ENCODE results near the gene TCIRG1.

TCIRG1 gene

DNA sequence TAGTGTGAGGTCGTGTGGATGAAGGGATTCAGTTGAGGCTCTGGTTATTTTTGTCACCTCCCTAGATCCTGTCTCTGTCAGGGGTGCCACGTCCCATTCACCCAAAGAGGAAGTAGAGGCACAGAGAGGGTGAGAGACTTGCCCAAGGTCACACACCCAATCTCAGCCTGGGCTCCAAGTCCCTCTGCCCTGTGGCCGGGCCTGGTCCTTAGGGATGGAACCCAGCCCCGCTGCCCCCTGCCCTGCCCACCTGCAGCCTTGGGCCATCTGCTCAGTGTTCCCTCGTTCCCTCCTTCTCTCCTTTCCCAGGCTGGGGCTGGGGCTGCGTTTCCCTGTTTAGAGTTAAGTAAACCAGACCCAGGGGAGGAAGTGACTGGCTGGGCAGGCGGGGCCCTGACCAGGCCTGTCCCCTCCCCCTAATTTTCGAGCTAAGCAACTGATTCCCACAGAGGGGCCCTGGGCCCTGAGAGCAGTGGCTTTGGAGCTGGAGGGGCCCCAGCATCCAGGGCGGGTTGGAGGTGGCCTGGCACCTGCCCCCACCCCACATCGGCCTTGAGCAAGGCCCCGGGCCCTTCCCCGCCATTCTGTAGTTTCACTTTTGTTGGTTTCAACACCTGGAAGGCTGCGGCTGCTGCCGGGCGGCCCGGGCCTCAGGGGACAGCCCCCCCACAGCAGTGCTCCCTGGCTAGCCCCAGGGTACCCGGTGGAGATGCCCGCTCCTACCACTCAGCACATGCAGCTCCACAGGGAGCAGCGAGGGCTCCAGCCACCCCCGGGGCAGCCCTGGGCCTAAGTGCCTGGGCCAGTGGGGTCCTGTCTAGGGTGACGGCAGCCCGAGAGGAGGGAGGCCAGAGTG is 1.5 kb downstream of the TCIRG1 start:
- Mint-ChIP-seq H3K4me1 (ENCODE audit: low read depth in 2 of 2) (peaks cover 34 to 40% of the 10 kb centered on the region in 2 donors), H3K36me3 (ENCODE audit: insufficient read depth) (peaks cover 17% of the 10 kb centered on the region), H3K4me3 (peak overlapping the region; percentile 92 to 96), H3K27me3 (no peaks in the 10 kb centered on the region), H3K27ac (peak overlapping the region; percentile 98), H3K9me3 (no peaks in the 10 kb centered on the region)
- ATAC-seq (replicated peaks) (peak; percentile 66), DNase-seq (peak; percentile 43 to 52 (median 49))

DNA sequence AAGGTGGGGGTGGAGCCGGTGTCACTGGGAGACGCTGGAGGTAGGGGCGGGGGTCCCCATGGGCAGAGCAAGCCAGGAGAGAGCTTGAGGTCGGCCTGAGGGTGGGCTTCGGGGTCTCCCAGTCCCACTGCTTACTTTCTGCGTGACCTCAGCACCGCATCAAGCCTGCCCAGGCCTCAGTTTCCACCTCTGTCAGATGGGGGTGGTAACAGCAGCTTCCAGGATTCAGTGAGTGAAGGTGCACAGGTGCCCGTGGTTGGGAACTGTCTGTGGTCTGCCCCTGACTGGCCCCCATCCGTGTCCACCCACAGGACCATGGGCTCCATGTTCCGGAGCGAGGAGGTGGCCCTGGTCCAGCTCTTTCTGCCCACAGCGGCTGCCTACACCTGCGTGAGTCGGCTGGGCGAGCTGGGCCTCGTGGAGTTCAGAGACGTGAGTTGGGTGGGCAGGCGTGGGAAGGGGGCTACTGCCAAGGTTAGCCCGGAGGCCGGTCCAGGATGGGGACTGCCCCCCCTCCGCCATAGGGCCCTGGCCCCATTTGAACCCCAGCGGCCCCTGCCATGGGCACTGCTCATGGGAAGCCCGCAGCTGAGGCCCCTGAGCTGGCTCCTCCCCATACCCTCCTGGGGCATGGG is 2.2 kb downstream of the TCIRG1 start:
- Mint-ChIP-seq H3K27me3 (no peaks in the 10 kb centered on the region), H3K27ac (peak overlapping the region; percentile 98), H3K4me3 (peak overlapping the region; percentile 92 to 96), H3K36me3 (ENCODE audit: insufficient read depth) (peaks cover 18% of the 10 kb centered on the region), H3K9me3 (no peaks in the 10 kb centered on the region), H3K4me1 (ENCODE audit: low read depth in 2 of 2) (peaks cover 31 to 38% of the 10 kb centered on the region in 2 donors)
- DNase-seq (no peak), ATAC-seq (replicated peaks) (no peak)

DNA sequence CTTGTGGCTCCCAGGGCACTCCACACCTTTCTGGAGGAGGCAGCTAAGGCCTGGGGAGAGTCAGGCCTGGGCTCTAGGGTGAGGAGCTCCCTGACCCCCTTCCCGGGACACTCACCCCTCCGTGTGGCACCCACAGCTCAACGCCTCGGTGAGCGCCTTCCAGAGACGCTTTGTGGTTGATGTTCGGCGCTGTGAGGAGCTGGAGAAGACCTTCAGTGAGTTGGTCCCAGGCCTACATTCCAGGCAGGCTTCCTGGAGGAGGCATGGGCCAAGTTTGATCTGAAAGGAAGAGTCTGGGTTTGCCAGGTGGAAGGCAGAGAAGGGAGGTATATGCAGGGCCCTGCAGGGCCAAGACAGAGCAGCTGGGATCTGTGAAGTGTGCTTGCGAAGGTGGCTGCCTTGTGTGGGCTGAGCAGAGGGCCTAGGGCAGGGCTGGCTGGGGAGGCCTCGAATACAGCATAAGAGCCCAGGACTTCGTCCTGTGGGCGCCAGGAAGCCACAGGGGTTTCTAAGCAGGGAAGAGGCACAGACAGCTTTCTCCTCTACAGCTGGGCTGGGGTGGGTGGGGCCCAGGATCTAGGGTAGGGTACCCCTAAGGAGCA is 2.9 kb downstream of the TCIRG1 start:
- Mint-ChIP-seq H3K4me1 (ENCODE audit: low read depth in 2 of 2) (peaks cover 24 to 33% of the 10 kb centered on the region in 2 donors), H3K36me3 (ENCODE audit: insufficient read depth) (peaks cover 24% of the 10 kb centered on the region), H3K4me3 (peak overlapping the region in 1 of 2 donors; percentile 96), H3K9me3 (no peaks in the 10 kb centered on the region), H3K27me3 (no peaks in the 10 kb centered on the region), H3K27ac (peak overlapping the region in 1 of 2 donors; percentile 98)
- DNase-seq = no peak
- ATAC-seq (replicated peaks) = no peak

DNA sequence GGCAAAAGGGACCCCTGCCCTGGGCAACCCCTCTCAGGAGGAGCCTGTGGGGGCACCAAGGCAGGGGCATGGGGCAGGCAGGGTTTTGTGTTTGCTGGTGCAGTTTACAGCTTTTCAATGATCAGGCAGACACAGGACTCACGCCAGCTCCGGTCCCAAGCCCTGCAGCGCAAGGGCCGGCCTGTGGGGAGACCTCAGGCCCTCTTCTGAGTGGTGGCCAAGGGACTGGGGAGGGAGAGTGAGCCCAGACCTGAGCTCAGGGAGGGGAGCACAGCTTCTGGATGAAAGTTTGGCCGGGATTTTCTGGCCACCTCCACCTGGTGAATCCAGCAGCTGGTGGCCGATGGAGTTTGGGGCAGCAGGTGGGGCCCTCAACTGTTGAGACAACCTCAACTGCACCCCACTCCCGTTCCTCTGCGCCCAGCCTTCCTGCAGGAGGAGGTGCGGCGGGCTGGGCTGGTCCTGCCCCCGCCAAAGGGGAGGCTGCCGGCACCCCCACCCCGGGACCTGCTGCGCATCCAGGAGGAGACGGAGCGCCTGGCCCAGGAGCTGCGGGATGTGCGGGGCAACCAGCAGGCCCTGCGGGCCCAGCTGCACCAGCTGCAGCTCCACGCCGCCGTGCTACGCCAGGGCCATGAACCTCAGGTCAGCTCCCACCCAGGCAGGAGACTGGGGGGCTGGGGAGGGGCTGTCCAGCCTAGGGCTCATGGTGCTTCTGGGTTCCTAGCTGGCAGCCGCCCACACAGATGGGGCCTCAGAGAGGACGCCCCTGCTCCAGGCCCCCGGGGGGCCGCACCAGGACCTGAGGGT is 3.6 kb downstream of the TCIRG1 start:
- H3K9me3 Mint-ChIP-seq = no peaks in the 10 kb centered on the region
- H3K36me3 Mint-ChIP-seq (ENCODE audit: insufficient read depth) = peaks cover 25% of the 10 kb centered on the region
- H3K4me1 Mint-ChIP-seq (ENCODE audit: low read depth in 2 of 2) = peaks cover 17 to 26% of the 10 kb centered on the region in 2 donors
- ATAC-seq (replicated peaks) (no peak), DNase-seq (no peak)
- peak overlapping the region in 1 of 2 donors; percentile 98 for H3K27ac Mint-ChIP-seq
- H3K27me3 Mint-ChIP-seq = no peaks in the 10 kb centered on the region
- peak overlapping the region in 1 of 2 donors; percentile 96 for H3K4me3 Mint-ChIP-seq

DNA sequence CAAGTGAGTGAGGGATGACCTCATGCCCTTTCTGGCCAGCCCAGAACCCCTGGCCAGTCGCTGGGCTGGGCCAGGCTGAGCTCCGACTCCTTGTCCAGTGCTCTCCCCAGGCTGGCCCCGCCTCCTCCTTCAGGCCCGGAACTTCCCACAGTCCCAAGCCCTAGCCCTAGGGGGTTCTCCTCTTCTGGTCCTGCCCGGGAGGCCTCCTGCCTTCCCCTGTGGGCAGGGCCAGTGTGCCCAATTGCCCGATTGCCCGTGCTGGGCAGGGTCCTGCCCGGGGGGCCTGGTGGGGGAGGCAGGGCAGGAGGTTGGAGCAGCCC is 4.2 kb downstream of the TCIRG1 start:
- no peak overlapping the region for H3K27ac Mint-ChIP-seq
- ATAC-seq (replicated peaks) = no peak
- H3K9me3 Mint-ChIP-seq = no peaks in the 10 kb centered on the region
- peaks cover 28% of the 10 kb centered on the region for H3K36me3 Mint-ChIP-seq (ENCODE audit: insufficient read depth)
- no peak overlapping the region for H3K4me3 Mint-ChIP-seq
- no peaks in the 10 kb centered on the region for H3K27me3 Mint-ChIP-seq
- DNase-seq = no peak
- H3K4me1 Mint-ChIP-seq (ENCODE audit: low read depth in 2 of 2) = peaks cover 15 to 23% of the 10 kb centered on the region in 2 donors

DNA sequence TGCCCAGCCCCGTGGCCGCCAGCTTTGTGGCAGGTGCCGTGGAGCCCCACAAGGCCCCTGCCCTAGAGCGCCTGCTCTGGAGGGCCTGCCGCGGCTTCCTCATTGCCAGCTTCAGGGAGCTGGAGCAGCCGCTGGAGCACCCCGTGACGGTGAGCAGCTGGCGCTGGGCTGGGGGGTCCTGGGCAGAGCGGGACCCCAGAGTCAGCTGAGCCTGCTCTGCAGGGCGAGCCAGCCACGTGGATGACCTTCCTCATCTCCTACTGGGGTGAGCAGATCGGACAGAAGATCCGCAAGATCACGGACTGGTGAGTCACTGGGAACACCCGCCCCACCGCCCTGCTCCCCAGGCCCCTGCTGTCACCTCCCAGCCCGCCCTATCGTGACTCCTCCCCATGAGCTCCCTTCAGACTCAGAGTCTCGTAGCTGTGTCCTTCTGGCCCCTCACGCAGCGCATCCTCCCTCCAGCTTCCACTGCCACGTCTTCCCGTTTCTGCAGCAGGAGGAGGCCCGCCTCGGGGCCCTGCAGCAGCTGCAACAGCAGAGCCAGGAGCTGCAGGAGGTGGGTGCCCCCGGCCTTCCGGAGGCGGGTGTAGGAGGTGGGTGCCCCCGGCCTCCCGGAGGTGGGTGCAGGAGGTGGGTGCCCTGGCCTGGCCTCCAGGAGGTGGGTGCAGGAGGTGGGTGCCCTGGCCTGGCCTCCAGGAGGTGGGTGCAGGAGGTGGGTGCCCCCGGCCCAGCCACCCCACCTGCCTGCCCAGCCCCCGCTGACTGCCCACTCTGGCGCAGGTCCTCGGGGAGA is 4.7 kb downstream of the TCIRG1 start:
- ATAC-seq (replicated peaks) (no peak), DNase-seq (no peak)
- peaks cover 15 to 23% of the 10 kb centered on the region in 2 donors for H3K4me1 Mint-ChIP-seq (ENCODE audit: low read depth in 2 of 2)
- no peaks in the 10 kb centered on the region for H3K27me3 Mint-ChIP-seq
- H3K27ac Mint-ChIP-seq = no peak overlapping the region
- peaks cover 34% of the 10 kb centered on the region for H3K36me3 Mint-ChIP-seq (ENCODE audit: insufficient read depth)
- no peak overlapping the region for H3K4me3 Mint-ChIP-seq
- no peaks in the 10 kb centered on the region for H3K9me3 Mint-ChIP-seq

DNA sequence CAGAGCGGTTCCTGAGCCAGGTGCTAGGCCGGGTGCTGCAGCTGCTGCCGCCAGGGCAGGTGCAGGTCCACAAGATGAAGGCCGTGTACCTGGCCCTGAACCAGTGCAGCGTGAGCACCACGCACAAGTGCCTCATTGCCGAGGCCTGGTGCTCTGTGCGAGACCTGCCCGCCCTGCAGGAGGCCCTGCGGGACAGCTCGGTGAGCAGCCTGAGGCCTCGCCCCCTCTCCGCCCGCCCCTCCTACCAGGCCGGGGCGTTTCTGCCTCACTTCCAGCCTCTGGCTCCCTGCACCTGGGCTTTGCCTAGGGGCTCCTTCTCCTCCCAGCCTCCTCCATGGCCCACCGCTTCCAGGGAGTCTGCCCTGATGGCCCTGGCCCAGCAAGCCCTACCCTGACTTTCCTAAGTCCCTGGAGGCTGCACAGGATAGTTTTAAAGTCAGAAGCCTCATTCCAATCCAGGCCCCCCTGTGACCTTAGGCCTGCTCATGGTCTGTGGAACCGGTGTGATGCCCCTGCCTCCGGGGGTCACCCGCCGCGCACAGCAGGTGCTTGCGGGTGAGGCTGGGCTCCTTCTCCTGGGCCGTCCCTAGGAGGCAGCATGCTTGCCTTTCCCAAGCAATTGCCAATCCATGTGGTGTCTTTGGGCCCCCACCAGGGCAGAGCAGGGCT is 5.5 kb downstream of the TCIRG1 start:
- H3K27ac Mint-ChIP-seq = no peak overlapping the region
- DNase-seq (no peak), ATAC-seq (replicated peaks) (no peak)
- H3K27me3 Mint-ChIP-seq = no peaks in the 10 kb centered on the region
- H3K9me3 Mint-ChIP-seq = no peaks in the 10 kb centered on the region
- H3K4me3 Mint-ChIP-seq = no peak overlapping the region
- peaks cover 36% of the 10 kb centered on the region for H3K36me3 Mint-ChIP-seq (ENCODE audit: insufficient read depth)
- peaks cover 15 to 20% of the 10 kb centered on the region in 2 donors for H3K4me1 Mint-ChIP-seq (ENCODE audit: low read depth in 2 of 2)

DNA sequence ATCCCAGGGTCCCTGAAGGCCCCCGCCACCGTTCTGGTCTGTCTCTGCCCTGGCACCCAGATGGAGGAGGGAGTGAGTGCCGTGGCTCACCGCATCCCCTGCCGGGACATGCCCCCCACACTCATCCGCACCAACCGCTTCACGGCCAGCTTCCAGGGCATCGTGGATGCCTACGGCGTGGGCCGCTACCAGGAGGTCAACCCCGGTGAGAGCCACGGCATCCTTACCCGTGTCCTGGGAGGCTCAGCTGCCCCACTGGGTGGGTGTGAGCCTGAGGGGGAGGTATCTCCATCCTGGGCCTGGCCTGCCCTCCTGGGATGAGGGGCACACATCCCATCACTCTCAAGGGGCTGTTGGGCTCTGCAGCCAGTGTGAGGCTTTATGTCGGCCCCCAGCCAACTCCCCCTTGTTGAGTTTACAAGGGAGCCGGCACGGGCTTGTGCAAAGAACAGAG is 6.1 kb downstream of the TCIRG1 start:
- Mint-ChIP-seq H3K27me3 (no peaks in the 10 kb centered on the region), H3K9me3 (no peaks in the 10 kb centered on the region), H3K4me3 (no peak overlapping the region), H3K27ac (no peak overlapping the region), H3K4me1 (ENCODE audit: low read depth in 2 of 2) (peaks cover 13 to 15% of the 10 kb centered on the region in 2 donors), H3K36me3 (ENCODE audit: insufficient read depth) (peaks cover 36% of the 10 kb centered on the region)
- no peak for DNase-seq
- ATAC-seq (replicated peaks) = no peak

DNA sequence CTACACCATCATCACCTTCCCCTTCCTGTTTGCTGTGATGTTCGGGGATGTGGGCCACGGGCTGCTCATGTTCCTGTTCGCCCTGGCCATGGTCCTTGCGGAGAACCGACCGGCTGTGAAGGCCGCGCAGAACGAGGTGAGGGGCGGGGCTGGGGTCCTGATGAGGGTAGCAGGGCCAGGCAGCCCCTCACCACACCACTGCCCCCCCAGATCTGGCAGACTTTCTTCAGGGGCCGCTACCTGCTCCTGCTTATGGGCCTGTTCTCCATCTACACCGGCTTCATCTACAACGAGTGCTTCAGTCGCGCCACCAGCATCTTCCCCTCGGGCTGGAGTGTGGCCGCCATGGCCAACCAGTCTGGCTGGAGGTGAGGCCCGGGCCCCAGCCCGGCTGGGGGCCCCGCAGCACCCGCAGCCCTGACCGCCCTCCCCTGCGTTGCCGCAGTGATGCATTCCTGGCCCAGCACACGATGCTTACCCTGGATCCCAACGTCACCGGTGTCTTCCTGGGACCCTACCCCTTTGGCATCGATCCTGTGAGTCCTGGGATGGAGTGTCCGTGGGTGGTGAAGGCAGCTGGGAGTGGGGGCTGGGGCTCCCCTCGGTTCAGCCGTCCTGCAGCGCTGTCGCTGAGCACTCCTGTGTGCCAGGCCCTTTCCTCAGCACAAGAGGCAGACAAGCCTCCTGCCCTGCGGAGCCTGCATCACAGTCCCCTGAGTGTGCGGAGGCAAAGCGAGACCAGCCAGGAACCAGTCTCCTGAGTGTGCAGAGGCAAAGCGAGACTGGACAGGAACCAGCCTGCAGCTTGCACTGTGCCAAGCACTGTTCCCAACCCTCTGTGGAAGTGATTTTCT is 8.8 kb downstream of the TCIRG1 start:
- peaks cover 0 to 3% of the 10 kb centered on the region in 2 donors for H3K4me1 Mint-ChIP-seq (ENCODE audit: low read depth in 2 of 2)
- peak overlapping the region in 1 of 2 donors; percentile 83 for H3K27ac Mint-ChIP-seq
- no peaks in the 10 kb centered on the region for H3K9me3 Mint-ChIP-seq
- peaks cover 47% of the 10 kb centered on the region for H3K36me3 Mint-ChIP-seq (ENCODE audit: insufficient read depth)
- H3K4me3 Mint-ChIP-seq = no peak overlapping the region
- H3K27me3 Mint-ChIP-seq = no peaks in the 10 kb centered on the region
- DNase-seq = no peak
- no peak for ATAC-seq (replicated peaks)

DNA sequence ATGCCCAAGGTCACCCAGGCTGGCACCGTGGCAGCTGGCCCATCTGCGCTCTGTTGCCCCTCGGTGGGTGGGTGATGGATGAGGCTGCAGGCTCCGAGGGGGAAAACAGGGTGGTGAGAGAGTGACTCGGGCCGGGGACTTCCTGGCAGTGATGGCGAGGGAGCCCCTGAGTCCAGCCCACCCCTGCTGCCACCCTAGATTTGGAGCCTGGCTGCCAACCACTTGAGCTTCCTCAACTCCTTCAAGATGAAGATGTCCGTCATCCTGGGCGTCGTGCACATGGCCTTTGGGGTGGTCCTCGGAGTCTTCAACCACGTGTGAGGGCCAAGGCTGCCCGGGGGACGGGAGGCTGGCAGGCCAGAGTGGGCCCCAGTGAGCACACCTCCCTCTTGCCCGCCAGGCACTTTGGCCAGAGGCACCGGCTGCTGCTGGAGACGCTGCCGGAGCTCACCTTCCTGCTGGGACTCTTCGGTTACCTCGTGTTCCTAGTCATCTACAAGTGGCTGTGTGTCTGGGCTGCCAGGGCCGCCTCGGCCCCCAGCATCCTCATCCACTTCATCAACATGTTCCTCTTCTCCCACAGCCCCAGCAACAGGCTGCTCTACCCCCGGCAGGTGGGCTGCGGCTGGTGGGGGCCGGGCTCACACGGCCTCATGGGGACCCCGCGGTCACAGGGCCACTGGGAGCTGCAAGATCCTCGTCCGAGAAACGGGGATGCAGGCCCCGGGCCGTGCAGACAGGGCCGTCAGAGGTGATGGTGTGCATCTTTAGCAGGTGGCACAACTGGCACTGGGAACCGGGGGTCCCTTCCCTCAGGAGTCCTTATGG is 10.1 kb downstream of the TCIRG1 start:
- Mint-ChIP-seq H3K27me3 (no peaks in the 10 kb centered on the region), H3K9me3 (no peaks in the 10 kb centered on the region), H3K36me3 (ENCODE audit: insufficient read depth) (peaks cover 48% of the 10 kb centered on the region), H3K27ac (no peak overlapping the region), H3K4me1 (ENCODE audit: low read depth in 2 of 2) (peaks cover 0 to 3% of the 10 kb centered on the region in 2 donors), H3K4me3 (no peak overlapping the region)
- DNase-seq (no peak), ATAC-seq (replicated peaks) (no peak)

Measured in effector memory CD8-positive, alpha-beta T cell (primary cell).